ENCODE results near the gene RIT2.

GRCh38 chr18:43078478-43079092 is 36.9 kb downstream of the RIT2 start:
- TF ChIP-seq CTCF (conservative IDR thresholded peaks at IDR 0.05): no peak
- no peak for TF ChIP-seq EZH2 (IDR thresholded peaks at IDR 0.05; ENCODE audit: low read depth)
